ENCODE measurements around the gene FCGR3B.
A peak's percentile ranks its signal among the peaks of the same experiment; 100 is the strongest.
"Not testable (repeated sequence)": the region's sequence is repeated elsewhere in the genome, so short reads cannot be mapped to it uniquely, and the experiment has no call there.

The FCGR3B gene

DNA sequence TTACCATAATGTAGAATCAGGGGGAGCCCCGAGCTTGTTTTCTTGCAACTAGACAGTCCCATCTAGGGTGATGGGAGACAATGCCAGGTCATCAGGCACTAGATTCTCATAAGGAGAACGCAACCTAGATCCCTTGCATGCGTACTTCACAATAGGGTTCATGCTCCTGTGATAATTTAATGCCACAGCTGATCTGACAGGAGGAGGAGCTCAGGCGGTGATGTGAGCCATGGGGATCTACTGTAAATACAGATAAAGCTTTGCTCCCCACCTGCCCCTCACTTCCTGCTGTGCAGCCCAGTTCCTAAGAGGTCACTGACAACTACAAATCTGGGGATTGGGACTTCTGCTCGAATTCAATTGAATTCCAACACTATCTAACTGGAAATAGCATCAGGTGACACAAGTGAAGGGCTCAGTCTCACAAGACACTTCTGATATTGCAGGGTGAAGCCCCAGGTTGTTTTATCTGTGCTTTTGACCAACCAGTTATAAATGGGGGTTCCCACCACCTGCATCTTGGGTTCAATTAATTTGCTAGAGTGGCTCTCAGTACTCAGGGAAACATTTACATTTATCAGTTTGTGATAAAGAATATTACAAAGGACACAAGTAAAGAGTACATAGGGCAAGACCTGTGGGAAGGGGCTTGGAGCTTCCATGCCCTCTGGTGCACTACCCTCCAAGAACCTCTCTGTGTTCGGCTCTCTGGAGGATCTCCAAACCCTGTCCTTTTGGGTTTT, 7.4 kb upstream of the FCGR3B start:
- DNase-seq, result not testable (repeated sequence)

DNA sequence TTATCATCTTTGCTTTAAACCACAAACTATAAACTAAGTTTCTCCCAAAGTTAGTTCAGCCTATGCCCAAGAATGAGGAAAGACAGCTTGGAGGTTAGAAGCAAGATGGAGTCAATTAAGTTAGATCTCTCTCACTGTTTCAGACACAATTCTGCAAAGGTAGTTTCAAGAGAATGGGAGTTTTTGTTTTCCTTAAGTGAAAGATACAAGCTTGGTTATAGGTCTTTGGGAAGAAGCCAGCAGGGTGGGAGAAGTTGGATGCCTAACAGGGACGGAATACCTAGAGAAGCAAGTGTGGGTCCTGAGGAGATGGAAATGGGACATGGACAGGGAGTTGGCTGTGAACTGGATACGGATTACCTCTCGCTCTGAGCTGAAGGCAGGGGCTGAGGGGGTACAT, 6.0 kb upstream of the FCGR3B start:
- DNase-seq, result not testable (repeated sequence)

DNA sequence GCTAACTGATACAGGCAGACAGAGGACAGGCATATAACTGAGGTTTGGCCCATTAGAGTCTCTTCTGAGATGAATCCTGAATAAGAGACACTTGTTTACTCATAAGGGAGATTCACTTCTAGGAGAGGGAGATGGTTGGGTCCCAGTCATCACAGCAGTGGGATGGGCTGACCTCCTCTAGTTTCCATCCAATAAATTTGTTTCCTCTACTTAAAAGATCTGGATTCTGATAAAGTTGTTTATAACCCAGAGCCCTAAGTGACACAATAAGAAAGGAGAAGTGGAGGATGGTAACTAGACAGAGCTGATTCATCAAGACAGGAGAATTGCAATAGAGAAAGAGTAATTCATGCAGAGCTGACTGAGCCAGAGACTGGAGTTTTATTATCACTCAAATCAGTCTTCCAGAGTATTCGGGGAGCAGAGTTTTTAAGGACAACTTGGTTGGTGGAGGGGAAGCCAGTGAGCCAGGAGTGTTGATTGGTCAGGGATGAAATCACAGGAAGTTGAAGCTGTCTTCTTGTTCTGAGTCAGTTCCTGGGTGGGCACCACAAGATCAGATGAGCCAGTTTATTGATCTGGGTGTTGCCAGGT, 5.3 kb upstream of the FCGR3B start:
- DNase-seq, result peak; percentile 24

DNA sequence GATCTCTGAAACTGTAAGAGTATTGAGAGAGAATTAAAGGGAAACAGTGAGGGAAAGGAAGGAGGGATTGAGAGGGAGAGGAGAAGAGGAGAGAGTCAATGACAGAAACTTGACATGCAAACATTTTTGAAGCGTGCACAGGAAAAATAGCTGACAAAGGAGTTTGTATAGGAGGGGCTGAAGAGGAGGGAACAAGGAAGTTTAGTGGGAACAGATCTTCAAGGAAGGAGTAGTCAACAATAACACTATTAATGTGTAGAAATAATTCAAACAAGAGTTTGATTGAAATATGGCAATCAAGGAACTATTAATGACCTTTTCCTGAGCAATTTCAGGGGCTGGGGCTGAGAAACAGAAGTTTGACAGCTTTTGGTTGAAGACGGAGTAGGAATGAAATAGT, 4.0 kb upstream of the FCGR3B start:
- not testable (repeated sequence) for DNase-seq

DNA sequence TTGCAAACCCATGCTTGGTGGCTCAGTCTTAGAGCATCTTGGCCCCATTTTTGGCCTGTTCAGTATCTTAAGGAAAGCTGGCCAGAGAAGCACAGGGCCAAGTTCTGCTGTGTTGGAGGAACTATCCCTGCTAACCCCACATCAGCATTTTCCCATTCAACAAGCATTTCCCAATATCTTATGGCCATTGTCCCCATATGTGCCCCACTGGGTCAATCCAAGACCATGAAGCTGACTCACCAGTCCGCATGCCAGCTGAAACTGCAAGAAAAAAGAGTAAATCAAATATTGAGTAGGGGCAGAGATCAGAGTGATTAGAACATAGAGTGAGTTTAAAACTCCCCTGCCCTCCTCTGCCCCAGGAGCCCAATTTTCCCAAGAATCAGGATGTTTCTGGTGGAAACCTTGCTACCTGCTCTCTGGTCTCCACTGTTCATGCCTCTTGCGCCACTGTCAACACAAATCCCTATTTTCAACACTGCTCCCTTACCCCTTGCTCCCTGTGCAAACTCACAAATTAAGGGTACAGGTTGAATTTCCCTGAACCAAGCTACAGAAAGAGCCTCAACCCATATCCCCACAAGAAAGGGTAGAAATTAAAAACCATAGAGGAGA, 741 bp downstream of the FCGR3B start:
- not testable (repeated sequence) for DNase-seq

DNA sequence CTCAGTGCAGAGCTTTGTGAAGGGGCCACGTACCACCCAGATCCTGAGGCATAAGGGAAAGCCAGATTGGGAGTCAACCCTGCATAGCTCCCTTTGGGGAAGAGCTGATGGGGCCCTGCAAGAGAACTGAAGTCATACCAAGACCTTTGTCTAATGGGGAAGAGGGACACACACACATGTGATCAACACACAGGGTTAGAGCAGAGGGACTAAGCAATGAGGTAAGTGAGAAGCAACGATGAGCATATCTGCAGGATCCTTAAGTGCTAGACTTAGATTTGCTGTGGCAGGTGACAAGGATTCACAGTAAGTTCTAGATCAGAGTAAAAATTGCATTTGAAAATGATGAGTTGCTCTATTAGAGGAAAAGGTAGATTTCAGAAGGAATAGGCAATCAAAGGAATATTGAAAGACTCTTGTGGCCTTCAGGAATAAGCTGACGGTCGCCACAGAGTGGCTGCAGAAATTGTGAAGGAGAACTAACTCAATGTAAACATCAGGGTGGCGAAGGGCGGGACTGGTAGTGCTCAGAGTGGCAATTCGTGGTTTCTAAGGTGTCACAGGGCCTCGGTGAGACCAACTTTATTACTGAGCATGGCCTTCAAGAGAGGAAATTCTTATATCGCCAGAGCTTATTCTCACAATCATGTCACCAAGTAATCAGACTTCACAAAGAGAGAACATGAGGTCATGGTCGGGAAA, 4.4 kb downstream of the FCGR3B start:
- not testable (repeated sequence) for DNase-seq

DNA sequence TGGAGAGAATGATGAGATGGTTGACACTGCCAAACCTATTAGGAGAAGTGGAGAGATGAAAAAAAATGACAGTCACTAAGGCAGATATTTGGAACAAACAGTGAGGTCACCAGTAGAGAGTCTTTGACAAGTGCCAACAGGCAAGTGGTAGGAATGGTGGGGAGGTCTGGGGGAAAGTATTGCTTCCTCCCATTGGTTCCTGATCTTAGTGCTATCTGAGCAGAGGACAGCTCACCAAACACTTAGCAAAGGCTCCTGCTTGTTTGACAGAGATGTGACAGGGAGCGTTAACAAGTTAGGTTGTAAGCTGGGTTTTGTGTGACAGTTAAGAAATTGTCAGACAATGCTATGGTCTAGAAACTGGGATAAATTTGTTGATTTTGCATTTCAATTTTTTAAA, 6.4 kb downstream of the FCGR3B start:
- not testable (repeated sequence) for DNase-seq

DNA sequence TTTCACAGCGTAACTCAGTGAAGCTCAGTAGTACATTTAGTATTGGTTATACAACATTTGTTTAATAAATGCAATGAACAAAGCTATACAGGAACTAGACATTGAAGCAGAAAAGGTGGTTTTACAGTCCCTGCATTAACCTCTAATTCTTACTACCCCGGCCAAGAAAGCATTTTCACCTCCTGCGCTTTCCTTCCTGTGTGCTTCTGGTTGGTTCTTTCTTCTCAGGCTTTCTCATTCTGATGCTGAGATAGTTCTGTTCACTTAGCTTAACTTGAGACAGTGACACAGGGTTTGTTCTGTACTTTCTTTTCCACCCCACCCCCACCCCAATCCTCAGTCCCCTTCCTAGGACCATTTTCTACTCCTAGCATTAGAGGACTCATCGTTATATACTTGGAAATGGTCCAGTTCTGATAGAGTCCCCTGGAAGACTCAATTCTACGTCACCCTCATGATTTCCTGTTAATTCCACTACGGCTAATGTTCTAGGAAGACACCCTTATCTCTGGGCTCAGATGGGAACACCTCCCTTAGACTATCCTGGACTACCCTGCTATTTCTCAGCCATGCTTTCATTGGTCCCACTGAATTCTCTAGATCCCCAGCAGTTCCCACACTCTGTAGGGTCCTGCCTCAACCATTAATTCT, 7.5 kb downstream of the FCGR3B start:
- not testable (repeated sequence) for DNase-seq

DNA sequence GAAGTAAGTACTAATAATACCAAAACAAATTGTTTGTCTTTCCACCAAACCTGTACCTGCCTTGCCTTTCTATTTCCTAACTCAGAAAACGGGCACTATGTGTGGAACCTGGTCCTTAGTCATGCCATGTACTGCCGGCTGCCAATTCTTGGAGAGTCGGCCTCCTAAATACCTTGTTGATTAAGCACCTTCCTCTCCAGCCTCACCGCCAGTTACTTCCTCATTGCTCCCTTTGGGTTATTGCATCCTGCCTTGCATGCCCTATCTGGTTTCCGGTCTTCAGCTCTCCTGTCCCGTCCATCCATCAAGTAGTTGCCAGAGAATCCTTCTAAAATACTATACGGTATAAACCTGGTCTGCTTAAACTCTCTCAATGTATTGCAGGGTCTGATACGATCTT, 8.9 kb downstream of the FCGR3B start:
- DNase-seq, result not testable (repeated sequence)

DNA sequence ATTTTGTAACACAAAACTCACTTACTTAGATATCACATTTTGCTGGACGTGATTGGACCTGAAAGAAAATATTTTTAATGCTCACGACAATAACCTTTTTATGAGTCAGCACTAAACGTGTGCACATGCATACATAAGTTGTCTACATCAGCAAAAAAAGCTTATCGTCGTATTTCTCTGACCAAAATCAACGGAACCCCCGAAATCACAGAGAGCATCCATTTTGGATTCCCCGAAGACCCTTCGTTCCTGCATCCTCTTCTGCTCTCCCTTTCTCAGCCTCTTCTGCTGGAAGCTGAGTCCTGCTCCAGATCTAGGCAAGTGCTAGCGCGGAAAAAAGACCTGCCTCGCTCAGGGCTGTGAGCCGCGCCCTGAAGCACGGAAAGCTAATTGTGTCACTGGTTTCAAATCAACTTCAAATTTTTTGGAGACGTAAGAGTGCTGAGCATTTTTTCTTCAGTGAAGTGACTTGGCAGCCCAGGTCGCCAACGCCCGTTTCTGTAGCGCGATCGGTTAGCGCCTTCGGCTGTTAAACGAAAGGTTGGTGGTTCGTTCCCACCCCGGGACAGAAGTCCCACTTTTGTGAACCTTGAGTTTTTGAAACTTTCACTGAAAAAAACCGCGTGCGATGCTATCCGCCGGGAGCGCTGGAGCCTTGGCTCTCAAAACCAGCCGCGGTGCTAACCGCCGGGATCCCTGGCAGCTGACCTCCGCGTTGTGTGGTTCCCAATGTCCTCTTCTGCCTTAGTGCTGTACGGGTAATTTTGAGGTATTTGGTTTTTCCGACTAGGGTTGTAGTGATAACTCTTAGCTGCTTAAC, 9.6 kb downstream of the FCGR3B start:
- DNase-seq, result peak; percentile 89

DNA sequence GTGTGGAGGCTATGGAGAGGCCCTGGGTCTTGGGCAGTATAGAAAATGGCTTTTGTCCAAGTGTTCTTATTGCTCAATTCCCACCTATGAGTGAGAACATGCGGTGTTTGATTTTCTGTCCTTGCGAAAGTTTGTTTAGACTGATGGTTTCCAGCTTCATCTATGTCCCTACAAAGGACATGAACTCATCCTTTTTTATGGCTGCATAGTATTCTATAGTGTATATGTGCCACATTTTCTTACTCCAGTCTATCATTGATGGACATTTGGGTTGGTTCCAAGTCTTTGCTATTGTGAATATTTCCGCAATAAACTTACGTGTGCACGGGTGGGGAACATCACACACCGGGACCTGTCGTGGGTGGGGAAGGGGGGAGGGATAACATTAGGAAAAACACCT, 10.6 kb downstream of the FCGR3B start:
- not testable (repeated sequence) for DNase-seq

DNA sequence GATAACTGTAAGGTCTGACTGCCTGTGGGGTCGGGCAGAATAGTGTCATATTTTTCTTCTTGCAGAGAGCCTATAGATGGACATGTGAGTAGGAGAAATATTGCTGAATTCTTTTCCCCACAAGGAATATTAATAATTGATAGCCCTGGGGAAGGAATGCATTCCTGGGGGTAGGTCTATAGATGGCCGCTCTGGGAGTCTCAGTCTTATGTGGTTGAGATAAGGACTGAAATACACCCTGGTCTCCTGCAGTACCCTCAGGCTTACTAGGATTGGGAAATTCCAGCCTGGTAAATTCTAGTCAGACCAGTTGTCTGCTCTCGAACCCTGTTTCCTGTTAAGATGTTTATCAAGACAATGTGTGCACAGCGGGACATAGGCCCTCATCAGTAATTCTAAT, 12.5 kb downstream of the FCGR3B start:
- DNase-seq, result not testable (repeated sequence)

DNA sequence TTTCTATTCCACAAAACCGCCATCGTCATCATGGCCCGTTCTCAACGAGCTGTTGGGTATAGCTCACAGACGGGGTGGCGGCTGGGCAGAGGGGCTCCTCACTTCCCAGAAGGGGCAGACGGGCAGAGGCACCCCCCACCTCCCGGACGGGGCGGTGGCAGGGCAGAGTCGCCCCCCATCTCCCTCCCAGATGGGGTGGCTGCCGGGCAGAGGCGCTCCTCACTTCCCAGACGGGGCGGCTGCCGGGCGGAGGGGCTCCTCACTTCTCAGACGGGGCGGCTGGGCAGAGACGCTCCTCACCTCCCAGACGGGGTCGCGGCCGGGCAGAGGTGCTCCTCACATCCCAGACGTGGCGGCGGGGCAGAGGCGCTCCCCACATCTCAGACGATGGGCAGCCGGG, 14.6 kb downstream of the FCGR3B start:
- not testable (repeated sequence) for DNase-seq

DNA sequence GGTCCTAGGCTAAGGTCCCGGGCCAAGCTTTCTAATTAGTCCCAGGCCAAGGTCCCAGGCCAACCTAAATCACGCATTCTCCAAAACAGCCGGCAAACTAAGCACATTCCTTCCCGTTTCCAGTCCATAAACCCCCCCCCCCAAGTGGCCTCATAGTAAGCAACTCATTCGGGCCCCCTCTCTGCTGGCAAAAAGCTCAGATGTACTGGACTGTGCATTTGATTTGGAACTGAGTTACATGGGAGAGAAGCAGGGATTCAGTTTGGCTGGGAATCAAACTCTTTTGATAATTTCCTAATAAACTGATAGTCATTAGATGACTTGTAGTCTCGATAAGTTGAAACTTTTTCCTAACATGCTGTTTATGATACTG, 17.8 kb downstream of the FCGR3B start:
- DNase-seq, result peak; percentile 25

DNA sequence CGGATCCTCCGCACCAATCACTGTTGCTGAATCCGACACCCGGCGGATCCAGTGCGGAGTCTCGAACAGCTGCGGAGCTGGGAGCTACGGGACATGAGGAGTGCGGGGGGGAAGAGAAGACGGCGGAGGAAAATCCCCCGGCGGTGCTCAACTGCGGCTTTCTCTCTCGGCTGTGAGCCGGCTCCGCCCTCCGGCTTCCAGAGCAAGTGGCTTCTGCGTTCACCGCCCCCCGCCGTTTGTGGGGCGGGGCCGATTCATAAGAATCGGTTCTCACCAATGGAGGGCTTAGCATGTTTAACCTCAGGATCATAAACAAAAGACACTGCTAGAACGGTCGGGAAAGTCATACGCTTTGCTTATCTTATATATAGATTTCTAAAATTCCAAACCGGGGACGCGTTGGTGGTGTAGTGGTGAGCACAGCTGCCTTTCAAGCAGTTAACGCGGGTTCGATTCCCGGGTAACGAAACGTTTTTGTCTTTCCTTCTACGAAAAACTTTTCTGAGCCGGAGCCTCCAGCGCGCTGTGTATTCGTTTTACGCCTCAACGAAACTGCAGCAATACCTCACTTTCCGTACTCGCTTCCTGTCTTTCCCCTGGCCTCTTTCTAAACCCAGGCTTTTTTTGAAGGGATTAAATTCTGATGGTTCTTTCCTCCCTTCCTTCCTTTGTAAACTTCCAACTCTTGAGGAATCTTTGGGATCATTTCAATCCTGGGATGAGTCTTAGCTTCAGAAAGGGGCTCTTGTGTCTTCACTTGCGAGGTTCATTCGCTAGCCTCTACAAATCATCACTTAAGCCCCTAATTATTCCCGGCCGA, 18.4 kb downstream of the FCGR3B start:
- DNase-seq, result peak; percentile 99

DNA sequence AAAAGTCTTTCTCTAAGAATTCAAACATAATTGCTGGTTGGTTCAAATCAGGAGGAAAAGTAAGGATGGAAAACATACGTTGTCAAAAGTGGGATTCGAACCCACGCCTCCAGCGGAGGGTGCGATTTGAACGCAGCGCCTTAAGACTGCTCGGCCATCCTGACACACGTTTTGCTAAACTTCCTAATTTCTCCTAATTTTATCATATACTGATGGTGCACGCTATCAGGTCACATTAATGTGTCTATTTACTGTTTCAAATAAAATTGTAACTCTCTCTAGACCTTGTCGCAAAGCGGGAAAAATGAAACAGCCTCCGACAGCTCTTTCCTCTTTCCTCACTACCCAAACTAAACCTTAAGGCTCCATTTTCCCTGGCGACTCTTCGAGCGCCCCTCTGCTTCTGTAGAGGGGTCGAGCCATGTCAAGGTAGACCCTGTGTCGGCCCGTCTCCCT, 19.1 kb downstream of the FCGR3B start:
- peak; percentile 54 for DNase-seq

DNA sequence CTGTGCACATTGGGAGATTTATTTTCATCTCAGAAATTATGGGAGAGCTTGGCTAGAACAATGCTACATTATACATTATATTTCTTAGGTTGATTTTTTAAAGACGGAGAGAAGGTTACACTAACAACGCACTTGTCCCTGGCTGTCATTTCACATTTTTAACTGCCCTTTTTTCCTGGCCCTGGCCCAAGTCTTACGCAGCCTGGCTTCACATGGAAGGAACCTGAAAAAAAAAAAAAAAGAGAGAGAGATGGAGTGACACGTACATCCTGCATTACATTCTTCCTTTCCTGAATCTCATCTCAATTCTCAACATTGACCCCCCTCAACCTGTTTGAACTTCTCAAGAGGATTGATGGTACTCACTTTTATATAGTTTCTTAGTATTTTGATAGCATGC, 20.8 kb downstream of the FCGR3B start:
- not testable (repeated sequence) for DNase-seq

DNA sequence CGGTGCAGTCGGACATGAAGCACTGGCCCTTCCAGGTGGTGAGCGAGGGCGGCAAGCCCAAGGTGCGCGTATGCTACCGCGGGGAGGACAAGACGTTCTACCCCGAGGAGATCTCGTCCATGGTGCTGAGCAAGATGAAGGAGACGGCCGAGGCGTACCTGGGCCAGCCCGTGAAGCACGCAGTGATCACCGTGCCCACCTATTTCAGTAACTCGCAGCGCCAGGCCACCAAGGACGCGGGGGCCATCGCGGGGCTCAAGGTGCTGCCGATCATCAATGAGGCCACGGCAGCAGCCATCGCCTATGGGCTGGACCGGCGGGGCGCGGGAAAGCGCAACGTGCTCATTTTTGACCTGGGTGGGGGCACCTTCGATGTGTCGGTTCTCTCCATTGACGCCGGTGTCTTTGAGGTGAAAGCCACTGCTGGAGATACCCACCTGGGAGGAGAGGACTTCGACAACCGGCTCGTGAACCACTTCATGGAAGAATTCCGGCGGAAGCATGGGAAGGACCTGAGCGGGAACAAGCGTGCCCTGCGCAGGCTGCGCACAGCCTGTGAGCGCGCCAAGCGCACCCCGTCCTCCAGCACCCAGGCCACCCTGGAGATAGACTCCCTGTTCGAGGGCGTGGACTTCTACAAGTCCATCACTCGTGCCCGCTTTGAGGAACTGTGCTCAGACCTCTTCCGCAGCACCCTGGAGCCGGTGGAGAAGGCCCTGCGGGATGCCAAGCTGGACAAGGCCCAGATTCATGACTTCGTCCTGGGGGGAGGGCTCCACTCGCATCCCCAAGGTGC, 24.2 kb downstream of the FCGR3B start:
- DNase-seq, result not testable (repeated sequence)

DNA sequence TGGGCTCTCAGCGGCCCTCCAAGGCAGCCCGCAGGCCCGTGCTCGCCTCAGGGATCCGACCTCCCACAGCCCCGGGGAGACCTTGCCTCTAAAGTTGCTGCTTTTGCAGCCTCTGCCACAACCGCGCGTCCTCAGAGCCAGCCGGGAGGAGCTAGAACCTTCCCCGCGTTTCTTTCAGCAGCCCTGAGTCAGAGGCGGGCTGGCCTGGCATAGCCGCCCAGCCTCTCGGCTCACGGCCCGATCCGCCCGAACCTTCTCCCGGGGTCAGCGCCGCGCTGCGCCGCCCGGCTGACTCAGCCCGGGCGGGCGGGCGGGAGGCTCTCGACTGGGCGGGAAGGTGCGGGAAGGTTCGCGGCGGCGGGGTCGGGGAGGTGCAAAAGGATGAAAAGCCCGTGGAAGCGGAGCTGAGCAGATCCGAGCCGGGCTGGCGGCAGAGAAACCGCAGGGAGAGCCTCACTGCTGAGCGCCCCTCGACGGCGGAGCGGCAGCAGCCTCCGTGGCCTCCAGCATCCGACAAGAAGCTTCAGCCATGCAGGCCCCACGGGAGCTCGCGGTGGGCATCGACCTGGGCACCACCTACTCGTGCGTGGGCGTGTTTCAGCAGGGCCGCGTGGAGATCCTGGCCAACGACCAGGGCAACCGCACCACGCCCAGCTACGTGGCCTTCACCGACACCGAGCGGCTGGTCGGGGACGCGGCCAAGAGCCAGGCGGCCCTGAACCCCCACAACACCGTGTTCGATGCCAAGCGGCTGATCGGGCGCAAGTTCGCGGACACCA, 25.0 kb downstream of the FCGR3B start:
- DNase-seq, result peak; percentile 55
